BE2C (cell line): Measurements from ENCODE around the gene MYOD1.

Experiments used
- DNase-seq: peaks from one replicate; pipeline ENCODE4 v3.0.0-alpha.2; 2020
- H3K27me3 ChIP-seq: fragments of 250-450 bp; sonication (Bioruptor Pico); 2 replicates; pipeline ENCODE4 v1.5.1; 2020; ENCODE audit warnings: mild to moderate bottlenecking
- H3K36me3 ChIP-seq: fragments of 250-450 bp; sonication (Bioruptor Pico); 2 replicates; pipeline ENCODE4 v1.5.1; 2020; ENCODE audit warnings: mild to moderate bottlenecking
- H3K4me1 ChIP-seq: fragments of 250-450 bp; sonication (Bioruptor Pico); 2 replicates; pipeline ENCODE4 v1.5.1; 2020
- H3K4me3 ChIP-seq: 2 replicates; pipeline ENCODE4 v1.5.1; 2011; ENCODE audit warnings: low read depth, low read length
- H3K9me3 ChIP-seq: fragments of 250-450 bp; sonication (Bioruptor Pico); 2 replicates; pipeline ENCODE4 v1.5.1; 2020
- CTCF ChIP-seq: IDR thresholded peaks from 2 replicates; pipeline ENCODE4 v1.5.1; 2012; ENCODE audit warnings: mild to moderate bottlenecking, low read depth, low read length

Gene MYOD1

GRCh38 chr11:17735818-17736578 lies 16.6 kb downstream of the MYOD1 start:
- no peaks in the 10 kb centered on the region for H3K27me3 ChIP-seq
- H3K36me3 ChIP-seq: no peaks in the 10 kb centered on the region
- H3K9me3 ChIP-seq: no peaks in the 10 kb centered on the region
- TF ChIP-seq CTCF: peak; percentile 38
- peak; percentile 43 for DNase-seq
- H3K4me1 ChIP-seq: no peaks in the 10 kb centered on the region; the same call in 1 of the 2 replicates
- H3K4me3 ChIP-seq: peak overlapping the region; percentile 65

- no peak for DNase-seq
- no peak overlapping the region for H3K4me3 ChIP-seq
- no peaks in the 10 kb centered on the region for H3K27me3 ChIP-seq
- no peak for TF ChIP-seq CTCF
- H3K4me1 ChIP-seq: no peaks in the 10 kb centered on the region; the same call in 1 of the 2 replicates
- no peaks in the 10 kb centered on the region for H3K36me3 ChIP-seq
- no peaks in the 10 kb centered on the region for H3K9me3 ChIP-seq
Measured at GRCh38 chr11:17736579-17736893, 17.2 kb downstream of the MYOD1 start.

- no peaks in the 10 kb centered on the region for H3K9me3 ChIP-seq
- no peaks in the 10 kb centered on the region for H3K4me1 ChIP-seq
- DNase-seq: no peak
- no peaks in the 10 kb centered on the region for H3K36me3 ChIP-seq
- TF ChIP-seq CTCF: no peak
- H3K27me3 ChIP-seq: no peaks in the 10 kb centered on the region
- H3K4me3 ChIP-seq: no peak overlapping the region
Measured at GRCh38 chr11:17736930-17737817, 17.8 kb downstream of the MYOD1 start.

- H3K4me1 ChIP-seq: no peaks in the 10 kb centered on the region
- TF ChIP-seq CTCF: no peak
- H3K4me3 ChIP-seq: no peak overlapping the region
- H3K36me3 ChIP-seq: no peaks in the 10 kb centered on the region
- DNase-seq: no peak
- no peaks in the 10 kb centered on the region for H3K27me3 ChIP-seq
- H3K9me3 ChIP-seq: no peaks in the 10 kb centered on the region
Measured at GRCh38 chr11:17738151-17738973, 19.0 kb downstream of the MYOD1 start.

- no peaks in the 10 kb centered on the region for H3K36me3 ChIP-seq
- DNase-seq: no peak
- no peaks in the 10 kb centered on the region for H3K9me3 ChIP-seq
- no peak overlapping the region for H3K4me3 ChIP-seq
- H3K4me1 ChIP-seq: no peaks in the 10 kb centered on the region
- H3K27me3 ChIP-seq: no peaks in the 10 kb centered on the region
- TF ChIP-seq CTCF: no peak
Measured at GRCh38 chr11:17739945-17740338, 20.6 kb downstream of the MYOD1 start.
